Body of pancreas (tissue), 4 donors: ENCODE measurements around the gene LIMK1.

ENCODE experiments used
- POLR2A ChIP-seq, 3 donors: fragments of 450-650 bp; IDR thresholded peaks; one replicate each; pipeline ENCODE4 v1.6.1; 2016; ENCODE audit warnings: antibody characterized with exemption in 3 of 3, mild to moderate bottlenecking in 2 of 3
- TF ChIP-seq, protein P1 (sequence below), 7 experiments: fragments of 450-650 bp in 4 of 7; fragments of 200-600 bp in 3 of 7; sonication (generic) in 3 of 7; IDR thresholded peaks; one replicate each; pipeline ENCODE4 v1.5.1; 2016 to 2019; ENCODE audit warnings: antibody characterized with exemption in 7 of 7

DNA sequence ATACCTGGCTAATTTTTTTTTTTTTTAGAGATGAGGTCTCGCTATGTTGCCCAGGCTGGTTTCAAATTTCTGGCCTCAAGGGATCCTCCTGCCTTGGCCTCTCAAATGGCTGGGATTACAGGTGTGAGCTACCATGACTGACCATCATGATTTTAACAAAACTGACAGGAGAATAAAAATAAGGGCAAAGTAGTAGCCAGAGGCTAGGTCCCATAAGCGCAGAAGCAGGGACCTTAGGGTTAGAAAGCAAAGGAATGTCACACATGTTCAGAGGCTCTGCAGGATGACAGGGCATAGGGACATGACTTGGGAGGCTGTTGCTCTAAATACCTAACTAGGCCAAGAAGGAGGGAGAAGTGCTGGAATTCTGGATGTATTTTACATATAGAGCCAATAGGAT is 5.1 kb upstream of the LIMK1 start:
- TF ChIP-seq, protein P1, sequence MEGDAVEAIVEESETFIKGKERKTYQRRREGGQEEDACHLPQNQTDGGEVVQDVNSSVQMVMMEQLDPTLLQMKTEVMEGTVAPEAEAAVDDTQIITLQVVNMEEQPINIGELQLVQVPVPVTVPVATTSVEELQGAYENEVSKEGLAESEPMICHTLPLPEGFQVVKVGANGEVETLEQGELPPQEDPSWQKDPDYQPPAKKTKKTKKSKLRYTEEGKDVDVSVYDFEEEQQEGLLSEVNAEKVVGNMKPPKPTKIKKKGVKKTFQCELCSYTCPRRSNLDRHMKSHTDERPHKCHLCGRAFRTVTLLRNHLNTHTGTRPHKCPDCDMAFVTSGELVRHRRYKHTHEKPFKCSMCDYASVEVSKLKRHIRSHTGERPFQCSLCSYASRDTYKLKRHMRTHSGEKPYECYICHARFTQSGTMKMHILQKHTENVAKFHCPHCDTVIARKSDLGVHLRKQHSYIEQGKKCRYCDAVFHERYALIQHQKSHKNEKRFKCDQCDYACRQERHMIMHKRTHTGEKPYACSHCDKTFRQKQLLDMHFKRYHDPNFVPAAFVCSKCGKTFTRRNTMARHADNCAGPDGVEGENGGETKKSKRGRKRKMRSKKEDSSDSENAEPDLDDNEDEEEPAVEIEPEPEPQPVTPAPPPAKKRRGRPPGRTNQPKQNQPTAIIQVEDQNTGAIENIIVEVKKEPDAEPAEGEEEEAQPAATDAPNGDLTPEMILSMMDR (IDR thresholded peaks at IDR 0.05), result no peak
- TF ChIP-seq POLR2A (IDR thresholded peaks at IDR 0.05), result no peak
